Activated B cell treated with CpG ODN at 0.5 μM for 24 hours (primary cell): ENCODE data around the gene MTLN. TPM values are rescaled to one million over a fixed set of nuclear protein-coding genes. Genes with fewer than 3 reads are reported as not detected.
"Not testable (repeated sequence)": the region's sequence is repeated elsewhere in the genome, so short reads cannot be mapped to it uniquely, and the experiment has no call there.

Experiments used
- ATAC-seq: fragments of 200-7000 bp; cut with Tn5 transposase; one replicate; pipeline ENCODE4 v1.10.0; 2021; ENCODE audit warnings: low read depth, mild to moderate bottlenecking, moderate library complexity
- CTCF ChIA-PET: fragments of 350-600 bp; sonication (Branson Sonifier 250); formaldehyde crosslinking; loops from one replicate; lab custom pipeline; 2021; ENCODE audit warnings: antibody characterized with exemption; lab: Charles Lee
- POLR2A ChIA-PET: fragments of 350-600 bp; sonication (Branson Sonifier 250); formaldehyde crosslinking; loops from one replicate; lab custom pipeline; 2021; ENCODE audit warnings: antibody characterized with exemption; lab: Charles Lee
- DNase-seq: peaks from one replicate; pipeline ENCODE4 v3.0.0; 2022
- H3K27ac Mint-ChIP-seq: one replicate; pipeline ENCODE4 v1.8.0; 2020; ENCODE audit warnings: mixed read lengths
- H3K27me3 Mint-ChIP-seq: one replicate; pipeline ENCODE4 v1.8.0; 2021; ENCODE audit warnings: mixed read lengths
- H3K36me3 Mint-ChIP-seq: one replicate; pipeline ENCODE4 v1.8.0; 2021; ENCODE audit warnings: low read depth, mixed read lengths
- H3K4me1 Mint-ChIP-seq: one replicate; pipeline ENCODE4 v1.8.0; 2021; ENCODE audit warnings: mixed read lengths
- H3K4me3 Mint-ChIP-seq: one replicate; pipeline ENCODE4 v1.8.0; 2020; ENCODE audit warnings: mild to moderate bottlenecking, mixed read lengths
- H3K9me3 Mint-ChIP-seq: one replicate; pipeline ENCODE4 v1.8.0; 2020; ENCODE audit warnings: mixed read lengths
- CTCF ChIP-seq: fragments of 200-600 bp; IDR thresholded peaks from one replicate; pipeline ENCODE4 v1.8.0; 2022; ENCODE audit warnings: antibody characterized with exemption, mild to moderate bottlenecking
- intact Hi-C: fragments of 100-400 bp; cut with micrococcal nuclease; formaldehyde crosslinking; loops from one replicate; pipeline ENCODE4 v1.15.1; 2024
- total RNA-seq: library from RNA; stranded (reverse); gene quantifications from 2 replicates; pipeline ENCODE4 v1.2.3, GENCODE V29; 2022

MTLN gene
- total RNA-seq, 1 donor from 2014 or later = 30.1 TPM

- POLR2A ChIA-PET = no interaction called here
- no peak for DNase-seq
- Mint-ChIP-seq H3K27me3 (peaks cover 3% of the 10 kb centered on the region), H3K27ac (no peak overlapping the region), H3K4me1 (no peaks in the 10 kb centered on the region), H3K4me3 (no peak overlapping the region), H3K9me3 (no peaks in the 10 kb centered on the region), H3K36me3 (no peaks in the 10 kb centered on the region)
- CTCF ChIA-PET = no interaction called here
- TF ChIP-seq CTCF = no peak
- ATAC-seq = no peak
- intact Hi-C loops = no loop called here
Measured at GRCh38 chr2:110198016-110198415, 14.3 kb downstream of the MTLN start.

GRCh38 chr2:110197452-110197851 is 14.9 kb downstream of the MTLN start:
- CTCF ChIA-PET = no interaction called here
- Mint-ChIP-seq H3K36me3 (no peaks in the 10 kb centered on the region), H3K4me1 (no peaks in the 10 kb centered on the region), H3K27me3 (peaks cover 3% of the 10 kb centered on the region), H3K4me3 (no peak overlapping the region), H3K27ac (no peak overlapping the region), H3K9me3 (no peaks in the 10 kb centered on the region)
- DNase-seq (no peak), ATAC-seq (no peak)
- POLR2A ChIA-PET = no interaction called here
- TF ChIP-seq CTCF = no peak
- intact Hi-C loops = no loop called here

GRCh38 chr2:110190169-110190568 is 22.2 kb downstream of the MTLN start:
- ATAC-seq, POLR2A ChIA-PET, H3K4me3 Mint-ChIP-seq, H3K27me3 Mint-ChIP-seq, H3K36me3 Mint-ChIP-seq, H3K27ac Mint-ChIP-seq, H3K4me1 Mint-ChIP-seq, H3K9me3 Mint-ChIP-seq, intact Hi-C loops, DNase-seq: not testable (repeated sequence)
- CTCF ChIA-PET = interaction anchor here (0.8 kb wide), 1 partner anchor 11 kb away, joined by 3 read pairs; no protein-coding TSS in a partner anchor

GRCh38 chr2:110182449-110182848 is 29.9 kb downstream of the MTLN start:
- Mint-ChIP-seq H3K4me3 (no peak overlapping the region), H3K27ac (no peak overlapping the region), H3K36me3 (peaks cover 4% of the 10 kb centered on the region), H3K9me3 (peaks cover 19% of the 10 kb centered on the region), H3K27me3 (peaks cover 15% of the 10 kb centered on the region), H3K4me1 (no peaks in the 10 kb centered on the region)
- intact Hi-C loops = no loop called here
- ChIA-PET CTCF (no interaction called here), POLR2A (no interaction called here)
- DNase-seq (no peak), ATAC-seq (no peak)
- TF ChIP-seq CTCF = no peak

GRCh38 chr2:110180036-110180435 is 32.3 kb downstream of the MTLN start:
- ChIA-PET CTCF (no interaction called here), POLR2A (no interaction called here)
- H3K4me3 Mint-ChIP-seq = no peak overlapping the region
- H3K9me3 Mint-ChIP-seq = peaks cover 19% of the 10 kb centered on the region
- peaks cover 15% of the 10 kb centered on the region for H3K27me3 Mint-ChIP-seq
- DNase-seq (no peak), ATAC-seq (no peak)
- H3K4me1 Mint-ChIP-seq = no peaks in the 10 kb centered on the region
- no peak overlapping the region for H3K27ac Mint-ChIP-seq
- intact Hi-C loops = no loop called here
- peaks cover 4% of the 10 kb centered on the region for H3K36me3 Mint-ChIP-seq
- no peak for TF ChIP-seq CTCF

- H3K36me3 Mint-ChIP-seq = no peaks in the 10 kb centered on the region
- H3K27ac Mint-ChIP-seq = no peak overlapping the region
- POLR2A ChIA-PET = no interaction called here
- peaks cover 8% of the 10 kb centered on the region for H3K4me1 Mint-ChIP-seq
- H3K4me3 Mint-ChIP-seq = no peak overlapping the region
- H3K9me3 Mint-ChIP-seq = peaks cover 2% of the 10 kb centered on the region
- H3K27me3 Mint-ChIP-seq = no peaks in the 10 kb centered on the region
- TF ChIP-seq CTCF = no peak
- intact Hi-C loops = no loop called here
- ATAC-seq (no peak), DNase-seq (no peak)
- CTCF ChIA-PET = no interaction called here
Measured at GRCh38 chr2:110173523-110173922, 38.8 kb downstream of the MTLN start.
